ENCODE data around the gene EGFR.

GRCh38 chr7:55135462-55135861 lies 116.6 kb downstream of the EGFR start:
- no peak for TF ChIP-seq EZH2 (optimal IDR thresholded peaks at IDR 0.05; ENCODE audit: low read depth, low read length)
- no peak for TF ChIP-seq CTCF (IDR thresholded peaks at IDR 0.05; ENCODE audit: low read length)
- no peak for TF ChIP-seq EZH2phosphoT487 (IDR thresholded peaks at IDR 0.05; ENCODE audit: low read length)
